Measurements from ENCODE around the gene GUCY1A1.

DNA sequence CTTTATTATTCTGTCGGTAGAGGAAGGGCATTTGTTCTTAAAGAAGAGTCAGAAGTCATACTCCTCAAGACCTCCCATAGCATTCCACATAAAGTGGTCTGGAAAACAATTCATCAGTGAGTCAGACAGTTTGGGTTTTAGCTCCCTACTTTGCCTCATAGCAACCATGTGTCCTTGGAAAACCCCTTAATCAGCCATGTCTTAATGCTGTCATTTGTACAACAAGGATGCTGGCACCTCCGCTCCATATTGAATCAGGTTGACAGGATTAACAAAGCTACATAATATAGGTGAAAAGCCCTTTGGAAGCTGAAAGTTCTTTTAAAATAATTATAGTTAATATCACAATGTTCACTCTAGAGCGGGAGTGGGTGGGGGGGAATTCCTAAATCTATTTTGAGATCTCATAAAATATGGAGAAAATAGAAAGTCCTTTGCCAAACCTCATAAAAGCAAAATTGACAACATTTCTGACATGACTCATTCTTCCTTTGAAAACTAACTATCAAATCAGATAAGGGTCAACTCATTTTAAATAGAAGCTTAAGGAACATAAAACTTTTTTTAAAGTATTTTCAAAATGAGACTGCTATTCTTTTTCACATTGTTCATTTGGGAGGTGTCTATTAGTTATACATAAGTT, 37.3 kb upstream of the GUCY1A1 start:
- TF ChIP-seq, protein P1, sequence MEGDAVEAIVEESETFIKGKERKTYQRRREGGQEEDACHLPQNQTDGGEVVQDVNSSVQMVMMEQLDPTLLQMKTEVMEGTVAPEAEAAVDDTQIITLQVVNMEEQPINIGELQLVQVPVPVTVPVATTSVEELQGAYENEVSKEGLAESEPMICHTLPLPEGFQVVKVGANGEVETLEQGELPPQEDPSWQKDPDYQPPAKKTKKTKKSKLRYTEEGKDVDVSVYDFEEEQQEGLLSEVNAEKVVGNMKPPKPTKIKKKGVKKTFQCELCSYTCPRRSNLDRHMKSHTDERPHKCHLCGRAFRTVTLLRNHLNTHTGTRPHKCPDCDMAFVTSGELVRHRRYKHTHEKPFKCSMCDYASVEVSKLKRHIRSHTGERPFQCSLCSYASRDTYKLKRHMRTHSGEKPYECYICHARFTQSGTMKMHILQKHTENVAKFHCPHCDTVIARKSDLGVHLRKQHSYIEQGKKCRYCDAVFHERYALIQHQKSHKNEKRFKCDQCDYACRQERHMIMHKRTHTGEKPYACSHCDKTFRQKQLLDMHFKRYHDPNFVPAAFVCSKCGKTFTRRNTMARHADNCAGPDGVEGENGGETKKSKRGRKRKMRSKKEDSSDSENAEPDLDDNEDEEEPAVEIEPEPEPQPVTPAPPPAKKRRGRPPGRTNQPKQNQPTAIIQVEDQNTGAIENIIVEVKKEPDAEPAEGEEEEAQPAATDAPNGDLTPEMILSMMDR (IDR thresholded peaks at IDR 0.05) = no peak
- TF ChIP-seq POLR2A (IDR thresholded peaks at IDR 0.05) = no peak
